Measurements from ENCODE around the gene ACP5.

DNA sequence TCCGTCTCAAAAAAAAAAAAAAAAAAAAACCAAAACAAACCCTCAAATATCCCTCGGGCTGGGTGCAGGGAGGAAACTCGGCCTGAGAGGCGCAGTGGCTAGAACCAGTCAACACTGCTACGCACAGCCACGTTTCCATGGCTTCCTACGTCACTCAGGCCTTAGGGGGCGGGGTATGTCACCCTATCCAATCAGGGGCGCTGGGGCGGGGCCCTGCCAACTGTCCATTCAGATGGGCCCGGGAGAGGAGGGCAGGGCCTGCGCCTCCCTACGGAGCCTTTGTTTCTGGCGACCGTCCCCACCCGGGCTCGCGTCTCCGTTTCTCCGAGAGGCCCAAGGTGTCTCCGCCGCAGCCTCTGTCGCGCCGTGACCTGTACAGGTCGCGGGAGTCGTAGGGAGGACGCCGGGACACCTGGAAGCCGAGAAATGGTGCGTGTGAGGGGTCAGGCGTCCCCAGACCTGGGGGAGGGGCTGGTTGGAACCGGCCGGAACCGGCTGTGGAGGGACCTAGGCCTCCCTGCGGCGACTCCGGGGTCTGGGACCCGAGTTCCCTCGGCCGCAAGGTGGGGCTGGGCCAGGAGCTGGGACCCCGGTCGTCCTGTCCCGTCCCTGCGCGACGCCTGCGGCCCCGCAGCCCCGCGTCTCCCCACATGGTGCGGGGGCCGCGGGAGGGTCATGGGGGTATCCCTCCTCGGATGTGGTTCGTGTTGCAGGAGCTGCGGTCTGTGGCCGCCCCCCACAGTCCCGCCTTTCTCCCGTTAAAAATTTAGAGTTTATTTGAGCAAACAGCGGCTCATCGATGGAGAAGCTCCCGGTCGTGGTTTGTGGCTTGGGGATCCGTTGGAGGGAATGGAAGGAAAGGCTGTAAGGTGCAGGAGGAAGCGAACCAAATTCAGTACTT lies 20.0 kb upstream of the ACP5 start, which contains the start of gene ZNF627:
- TF ChIP-seq POLR2A (IDR thresholded peaks at IDR 0.05; ENCODE audit: low read depth, low read length): peak; percentile 95
- peak; percentile 77; the same call in 1 of the 2 replicates for TF ChIP-seq TAF1 (IDR thresholded peaks at IDR 0.05; ENCODE audit: borderline replicate concordance, low read depth, low read length)
- TF ChIP-seq POLR2AphosphoS5 (IDR thresholded peaks at IDR 0.05; ENCODE audit: low read depth, low read length): peak; percentile 92

All from GM12892 (cell line).